Measurements from ENCODE around the gene PHOX2A. TPM values are rescaled to one million over a fixed set of nuclear protein-coding genes. Genes with fewer than 3 reads are reported as not detected.
"Not testable (repeated sequence)": the region's sequence is repeated elsewhere in the genome, so short reads cannot be mapped to it uniquely, and the experiment has no call there.

The PHOX2A gene
- total RNA-seq, 1 donor from 2014 or later, result not detected

- peak; percentile 92 for DNase-seq (ENCODE audit: low spot score)
These were observed 20.1 kb downstream of the PHOX2A start for GRCh38 chr11:72223615-72224563.

GRCh38 chr11:72222907-72223614, 20.9 kb downstream of the PHOX2A start:
- peak; percentile 96 for DNase-seq (ENCODE audit: low spot score)

- DNase-seq (ENCODE audit: low spot score), result peak; percentile 81
These were observed 21.7 kb downstream of the PHOX2A start for GRCh38 chr11:72222106-72222891.

GRCh38 chr11:72221386-72222075, 22.4 kb downstream of the PHOX2A start:
- DNase-seq (ENCODE audit: low spot score), result peak; percentile 78

- peak; percentile 59 for DNase-seq (ENCODE audit: low spot score)
These were observed 23.1 kb downstream of the PHOX2A start for GRCh38 chr11:72220696-72221363.

GRCh38 chr11:72218251-72218745, 25.7 kb downstream of the PHOX2A start:
- peak; percentile 8 for DNase-seq (ENCODE audit: low spot score)

GRCh38 chr11:72217841-72218240, 26.1 kb downstream of the PHOX2A start:
- peak; percentile 22 for DNase-seq (ENCODE audit: low spot score)

- peak; percentile 45 for DNase-seq (ENCODE audit: low spot score)
These were observed 27.3 kb downstream of the PHOX2A start, which contains the start of gene FOLR2 for GRCh38 chr11:72216638-72217037. Gene FOLR2, plus strand, starts transcription at chr11:72216794. Its CDS starts 1,791 bp downstream, at chr11:72218585.

- peak; percentile 16 for DNase-seq (ENCODE audit: low spot score)
These were observed 34.9 kb downstream of the PHOX2A start for GRCh38 chr11:72209101-72209500.

GRCh38 chr11:72208281-72208680, 35.7 kb downstream of the PHOX2A start:
- DNase-seq (ENCODE audit: low spot score), result no peak

DNA sequence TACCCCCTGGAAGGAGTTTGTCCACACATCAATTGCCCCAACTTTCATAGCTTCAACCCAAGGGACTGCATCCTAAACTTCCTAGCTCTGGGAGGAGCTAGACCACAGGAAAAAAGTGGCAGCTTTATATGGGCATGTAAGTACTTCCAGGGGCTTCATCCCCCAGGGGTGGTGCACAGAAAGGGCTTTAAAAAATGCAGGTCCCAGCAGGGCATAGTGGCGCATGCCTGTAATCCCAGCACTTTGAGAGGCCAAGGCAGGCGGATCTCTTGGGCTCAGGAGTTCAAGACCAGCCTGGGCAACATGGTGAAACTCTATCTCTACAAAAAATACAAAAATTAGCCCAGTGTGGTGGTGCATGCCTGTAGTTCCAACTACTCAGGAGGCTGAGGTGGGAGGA, 37.2 kb downstream of the PHOX2A start:
- DNase-seq (ENCODE audit: low spot score), result peak; percentile 22

DNA sequence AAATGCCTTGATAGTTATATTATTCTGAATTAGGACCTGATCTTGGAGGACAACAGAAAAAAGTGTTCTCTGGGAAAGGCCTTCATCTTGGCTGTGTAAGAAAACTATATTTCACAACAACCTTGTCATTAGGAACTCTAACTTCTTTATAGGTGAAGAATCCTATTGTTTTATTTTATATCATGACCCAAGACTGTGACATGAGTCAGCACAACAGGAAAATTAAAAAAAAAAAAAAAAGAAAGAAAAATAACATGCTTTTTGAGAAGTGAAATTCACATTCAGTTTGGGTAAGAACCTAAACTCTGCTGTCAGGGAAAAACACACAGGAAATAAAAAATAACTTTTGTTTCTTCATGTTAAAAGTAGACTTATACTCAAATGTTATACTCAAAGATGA, 39.1 kb downstream of the PHOX2A start:
- DNase-seq (ENCODE audit: low spot score), result no peak

- peak; percentile 2 for DNase-seq (ENCODE audit: low spot score)
These were observed 40.8 kb downstream of the PHOX2A start for GRCh38 chr11:72203163-72203562.

GRCh38 chr11:72202571-72202970, 41.4 kb downstream of the PHOX2A start:
- DNase-seq (ENCODE audit: low spot score), result peak; percentile 51

DNA sequence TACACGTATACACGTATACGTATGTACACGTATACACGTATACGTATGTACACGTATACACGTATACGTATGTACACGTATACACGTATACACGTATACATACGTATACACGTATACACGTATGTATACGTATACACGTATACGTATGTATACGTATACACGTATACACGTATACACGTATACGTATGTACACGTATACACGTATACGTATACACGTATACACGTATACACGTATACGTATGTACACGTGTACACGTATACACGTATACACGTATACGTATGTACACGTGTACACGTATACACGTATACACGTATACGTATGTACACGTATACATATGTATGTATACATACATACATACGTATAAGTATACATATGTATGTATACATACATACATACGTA, 42.5 kb downstream of the PHOX2A start:
- not testable (repeated sequence) for DNase-seq (ENCODE audit: low spot score)

- peak; percentile 64 for DNase-seq (ENCODE audit: low spot score)
These were observed 48.3 kb downstream of the PHOX2A start for GRCh38 chr11:72195518-72196270.

GRCh38 chr11:72191961-72192381, 52.0 kb downstream of the PHOX2A start, which contains the start of gene FOLR1:
Gene FOLR1, plus strand, starts transcription at chr11:72192140. Its CDS starts 34 bp downstream, at chr11:72192174.
- peak; percentile 77 for DNase-seq (ENCODE audit: low spot score)

GRCh38 chr11:72190631-72191071, 53.3 kb downstream of the PHOX2A start:
- peak; percentile 53 for DNase-seq (ENCODE audit: low spot score)

Data from mesenteric fat pad (tissue), 1 donor.